GM18505 (cell line): ENCODE measurements around the gene MANSC4.
"Not testable (repeated sequence)": the region's sequence is repeated elsewhere in the genome, so short reads cannot be mapped to it uniquely, and the experiment has no call there.

Experiments used
- ATAC-seq: cut with Tn5 transposase; IDR thresholded peaks from one replicate; pipeline ENCODE4 v1.9.1; 2021; ENCODE audit not compliant: unreplicated experiment
- POLR2A ChIP-seq: IDR thresholded peaks from 4 replicates; pipeline ENCODE4 v1.6.1; 2011; ENCODE audit warnings: borderline replicate concordance; ENCODE audit not compliant: insufficient read depth, insufficient read length; ENCODE audit errors: extremely low read depth

MANSC4 gene

GRCh38 chr12:27756670-27757195, 23.3 kb downstream of the MANSC4 start:
- TF ChIP-seq POLR2A, result no peak
- no peak for ATAC-seq

- TF ChIP-seq POLR2A, result no peak
- ATAC-seq, result no peak
Measured at GRCh38 chr12:27754795-27755194, 25.2 kb downstream of the MANSC4 start.

- TF ChIP-seq POLR2A, result no peak
- ATAC-seq, result no peak
Measured at GRCh38 chr12:27751386-27752047, 28.5 kb downstream of the MANSC4 start.

- ATAC-seq, result no peak
- no peak for TF ChIP-seq POLR2A
Measured at GRCh38 chr12:27747111-27747820, 32.8 kb downstream of the MANSC4 start.

- ATAC-seq, result not testable (repeated sequence)
Measured at GRCh38 chr12:27745734-27746133, 34.3 kb downstream of the MANSC4 start.

- ATAC-seq, result no peak
- TF ChIP-seq POLR2A, result no peak
Measured at GRCh38 chr12:27743601-27744000, 36.4 kb downstream of the MANSC4 start.

GRCh38 chr12:27734321-27734720, 45.7 kb downstream of the MANSC4 start:
- ATAC-seq, result not testable (repeated sequence)

- TF ChIP-seq POLR2A, result no peak
- ATAC-seq, result no peak
Measured at GRCh38 chr12:27733791-27734190, 46.2 kb downstream of the MANSC4 start.

GRCh38 chr12:27733052-27733656, 46.9 kb downstream of the MANSC4 start:
- TF ChIP-seq POLR2A, result no peak
- ATAC-seq, result no peak

GRCh38 chr12:27732281-27732680, 47.8 kb downstream of the MANSC4 start:
- no peak for TF ChIP-seq POLR2A
- no peak for ATAC-seq

GRCh38 chr12:27730097-27730588, 49.9 kb downstream of the MANSC4 start:
- TF ChIP-seq POLR2A, result no peak
- no peak for ATAC-seq

GRCh38 chr12:27723212-27723611, 56.8 kb downstream of the MANSC4 start:
- no peak for TF ChIP-seq POLR2A
- ATAC-seq, result no peak
